Left renal pelvis (tissue), 4 donors: ENCODE results near the gene NPW. TPM values are rescaled to one million over a fixed set of nuclear protein-coding genes. Genes with fewer than 3 reads are reported as not detected.

Experiments
- DNase-seq, 4 donors: peaks; one replicate each; pipeline ENCODE4 v3.0.0-alpha.2; 2013; ENCODE audit warnings: low read depth in 4 of 4, low spot score in 3 of 4
- polyA plus RNA-seq, 4 donors: library from polyadenylated mRNA; unstranded; fragments of 120-200 nt; gene quantifications; one replicate each; pipeline ENCODE4 v1.2.1, GENCODE V29; 2013; ENCODE audit not compliant: insufficient read length in 4 of 4

Gene NPW
- polyA plus RNA-seq, 4 donors = 4.2 to 12.3 (median 7.3) TPM

DNA sequence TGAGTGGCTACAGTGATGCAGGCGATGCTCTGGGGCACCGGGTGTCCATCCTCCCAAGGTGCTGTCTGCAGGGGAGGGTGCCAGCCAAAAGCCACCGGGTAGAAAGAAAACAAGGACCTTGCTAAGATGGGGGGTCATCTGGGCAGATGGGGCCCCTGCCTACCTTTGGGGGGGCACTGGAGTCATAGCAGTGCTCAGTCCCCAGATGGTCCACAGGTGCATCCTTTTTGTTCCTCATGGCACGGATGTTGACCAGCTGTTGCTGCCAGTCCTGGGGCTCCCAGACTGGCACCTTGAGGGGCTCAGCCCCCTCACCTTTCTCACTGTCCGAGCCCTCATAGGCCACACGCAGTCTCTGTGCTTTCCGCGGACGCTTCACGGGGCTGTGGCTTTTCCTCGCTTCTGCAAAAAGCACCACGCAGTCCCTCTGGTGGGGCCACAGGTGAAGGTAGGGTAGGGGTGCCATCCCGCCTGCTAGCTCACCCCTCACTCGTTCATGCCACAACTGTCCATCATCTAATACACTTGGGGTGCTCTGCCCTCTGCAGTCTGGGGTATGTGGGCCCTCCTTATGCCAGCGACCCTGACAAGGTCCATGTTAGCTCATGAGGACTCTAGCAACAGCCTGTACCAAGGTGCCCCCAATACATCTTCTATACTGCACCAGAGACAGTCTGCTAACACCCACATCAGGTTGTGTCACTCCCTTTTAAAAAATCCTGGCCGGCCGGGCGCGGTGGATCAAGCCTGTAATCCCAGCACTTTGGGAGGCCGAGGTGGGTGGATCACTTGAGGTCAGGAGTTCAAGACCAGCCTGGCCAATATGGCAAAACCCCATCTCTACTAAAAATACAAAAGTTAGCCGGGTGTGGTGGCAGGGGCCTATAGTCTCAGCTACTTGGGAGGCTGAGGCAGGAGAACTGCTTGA, 26.6 kb downstream of the NPW start:
- DNase-seq = no peak

DNA sequence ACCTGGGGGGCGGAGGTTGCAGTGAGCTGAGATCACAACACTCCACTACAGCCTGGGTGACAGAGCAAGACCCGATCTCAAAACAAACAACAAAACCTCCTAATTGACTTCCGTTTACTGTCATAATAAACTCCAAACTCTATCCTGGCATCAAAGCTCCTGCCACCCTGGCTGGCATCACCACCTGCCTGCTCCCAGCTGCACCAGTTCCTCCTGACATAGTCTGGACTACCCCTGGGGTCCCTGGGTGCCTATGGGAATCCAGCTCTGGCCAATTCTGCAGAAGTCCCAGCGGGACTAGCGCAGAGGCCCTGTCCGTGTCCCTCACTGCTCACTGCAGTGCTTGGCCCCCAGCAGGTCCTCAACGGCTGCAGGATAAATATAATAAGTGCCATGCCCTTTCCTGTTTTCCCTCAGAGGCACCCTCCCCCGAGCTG, 27.3 kb downstream of the NPW start:
- DNase-seq = no peak

DNA sequence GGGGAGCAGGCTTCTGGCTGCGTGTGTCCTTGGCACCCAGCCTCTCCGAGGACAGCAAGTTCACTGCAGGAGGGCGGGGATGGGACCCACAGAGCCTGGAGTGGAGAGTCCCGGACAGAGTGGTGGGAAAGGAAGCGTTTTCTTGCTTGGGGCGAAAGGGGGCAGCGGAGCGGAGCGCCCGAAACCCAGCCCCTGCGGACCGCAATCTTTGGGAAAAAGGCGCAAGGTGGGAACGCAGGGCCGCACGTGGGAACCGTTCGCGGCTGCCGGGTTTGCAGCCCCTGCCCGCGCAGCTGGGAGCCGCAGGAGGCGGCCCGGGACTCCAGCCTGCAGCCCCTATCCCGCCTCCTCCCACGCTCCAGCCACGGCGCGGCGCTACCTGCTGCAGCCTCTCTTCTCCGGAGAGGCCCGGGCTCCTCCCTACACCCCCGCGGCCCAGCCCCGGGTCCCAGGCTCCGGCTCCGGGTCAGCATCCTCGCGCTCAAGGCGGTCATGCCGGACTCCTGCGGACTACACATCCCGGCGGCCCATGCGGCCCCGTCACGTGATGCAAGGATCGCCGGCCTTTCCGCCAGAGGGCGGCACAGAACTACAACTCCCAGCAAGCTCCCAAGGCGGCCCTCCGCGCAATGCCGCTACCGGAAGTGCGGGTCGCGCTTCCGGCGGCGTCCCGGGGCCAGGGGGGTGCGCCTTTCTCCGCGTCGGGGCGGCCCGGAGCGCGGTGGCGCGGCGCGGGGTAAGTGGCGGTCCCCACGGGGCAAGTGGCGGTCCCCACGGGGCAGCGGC, 27.9 kb downstream of the NPW start, which contains the start of the genes NTHL1 and TSC2:
NTHL1 (minus strand) TSS at position 505 of the 786 bp plus-strand sequence; CDS start at position 494, 11 bp downstream.
TSC2 (plus strand) TSS at position 656 of the 786 bp plus-strand sequence. CDS start 631 bp downstream, outside the sequence.
- DNase-seq = peak; percentile 88 to 93 (median 89)

DNA sequence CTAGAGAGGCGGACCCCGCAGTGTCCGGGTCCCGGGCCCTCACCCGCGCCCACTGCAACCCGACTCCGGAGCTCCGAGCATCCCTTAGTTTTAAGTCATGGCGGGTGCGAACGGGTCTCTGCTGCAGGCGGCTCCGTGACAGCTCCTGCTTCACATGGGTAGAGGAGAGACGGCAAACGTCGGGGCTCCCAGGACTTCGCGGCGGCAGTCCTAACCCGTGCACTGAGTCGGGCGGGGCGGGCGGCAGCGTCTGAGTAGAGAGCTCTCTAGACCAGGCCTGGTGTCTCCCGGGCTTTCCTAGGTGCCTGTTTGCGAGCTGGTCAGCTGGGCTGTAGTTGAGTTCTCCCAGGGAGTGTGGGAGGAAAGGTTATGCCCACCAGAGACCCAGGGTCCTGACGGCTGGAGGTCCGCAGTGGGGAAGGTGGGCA, 28.5 kb downstream of the NPW start:
- no peak for DNase-seq

DNA sequence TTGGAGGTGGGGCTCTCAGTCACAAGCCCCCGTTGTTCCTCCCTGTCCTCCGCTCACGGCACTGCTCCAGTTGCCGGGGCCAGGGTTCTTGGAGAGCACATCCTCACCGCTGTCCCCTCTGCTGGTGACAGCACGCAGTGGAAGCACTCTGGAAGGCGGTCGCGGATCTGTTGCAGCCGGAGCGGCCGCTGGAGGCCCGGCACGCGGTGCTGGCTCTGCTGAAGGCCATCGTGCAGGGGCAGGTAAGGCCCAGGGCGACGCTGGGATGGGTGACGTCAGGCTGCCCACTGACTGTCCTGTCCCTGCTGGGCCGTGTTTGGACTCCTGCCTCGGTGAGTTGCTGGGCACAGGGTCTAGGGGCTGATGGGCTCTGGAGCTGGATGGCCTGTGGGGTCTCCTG, 33.6 kb downstream of the NPW start:
- DNase-seq = no peak

DNA sequence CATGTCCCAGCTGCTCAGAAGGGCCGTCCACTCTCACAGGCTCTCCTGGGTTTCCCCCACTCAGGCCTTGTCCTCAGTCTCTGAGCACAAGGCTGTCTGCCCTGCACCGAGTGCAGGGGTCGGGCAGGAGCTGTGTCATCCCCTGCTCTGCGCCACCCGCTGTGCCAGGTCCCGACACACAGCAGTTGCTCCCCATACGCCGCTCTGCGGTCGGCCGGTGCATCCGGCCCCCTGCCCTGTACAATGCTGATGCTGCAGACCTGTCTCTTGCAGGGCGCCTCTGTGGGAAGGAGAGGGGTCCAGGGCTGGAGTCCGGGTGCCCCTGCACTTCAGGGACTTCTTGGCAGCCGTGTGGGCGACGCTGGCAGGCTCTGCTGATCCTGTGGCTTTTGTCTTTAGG, 34.3 kb downstream of the NPW start:
- DNase-seq = no peak

DNA sequence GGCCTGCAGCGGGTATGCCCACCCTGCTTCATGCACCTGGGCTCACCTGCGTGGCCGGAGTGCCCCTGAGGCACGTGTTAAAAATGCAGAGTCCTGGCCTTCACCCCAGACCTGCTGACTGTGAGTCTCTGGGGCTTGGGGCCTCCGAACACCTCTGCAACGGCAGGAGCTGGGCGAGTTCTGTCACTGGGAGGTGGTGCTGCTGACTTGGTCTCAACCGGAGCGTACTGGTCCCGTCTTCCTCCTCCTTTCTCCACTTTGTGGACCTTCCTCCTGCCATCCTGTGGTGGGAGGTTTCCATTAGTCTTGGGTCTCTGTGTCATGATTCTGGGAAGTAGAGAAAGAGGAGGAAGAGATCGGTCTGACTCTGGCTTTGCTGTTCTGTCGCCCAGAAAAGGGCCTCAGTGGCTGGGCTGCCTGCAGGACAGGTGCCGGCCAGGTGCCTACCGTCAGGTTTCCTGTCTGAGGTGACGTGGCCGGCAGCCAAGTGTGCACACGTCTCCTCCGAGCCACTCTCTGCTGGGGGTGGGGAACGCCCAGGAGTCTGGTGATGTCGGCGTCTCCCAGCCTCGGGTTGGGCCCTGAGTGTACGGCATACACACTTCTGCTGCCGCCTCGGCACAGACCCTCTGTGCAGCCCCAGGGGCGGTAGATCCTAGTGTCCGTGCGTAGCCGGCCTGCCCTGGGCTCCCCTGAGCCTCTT, 35.1 kb downstream of the NPW start:
- DNase-seq = no peak

DNA sequence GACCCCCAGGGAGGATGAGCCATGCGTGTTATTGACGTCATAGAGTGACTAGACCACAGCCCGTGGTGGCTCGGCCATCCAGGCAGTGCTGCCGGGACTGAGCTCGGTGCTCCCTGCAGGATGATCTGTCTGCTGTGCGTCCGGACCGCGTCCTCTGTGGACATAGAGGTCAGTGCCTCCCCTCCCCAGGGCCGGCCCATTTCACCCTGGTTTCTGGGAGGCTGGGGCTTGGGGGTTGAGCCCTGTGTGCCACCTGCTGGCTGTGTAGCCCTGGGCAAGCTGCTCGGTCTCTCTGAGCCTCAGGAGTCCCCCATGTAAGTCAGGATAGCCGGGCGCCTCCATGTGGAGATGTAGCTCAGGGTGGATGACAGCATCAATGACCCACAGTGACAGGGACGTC, 36.5 kb downstream of the NPW start:
- no peak for DNase-seq

- no peak for DNase-seq
These were observed 37.3 kb downstream of the NPW start for GRCh38 chr16:2056681-2057407.

GRCh38 chr16:2057438-2057837, 37.9 kb downstream of the NPW start:
- no peak for DNase-seq

DNA sequence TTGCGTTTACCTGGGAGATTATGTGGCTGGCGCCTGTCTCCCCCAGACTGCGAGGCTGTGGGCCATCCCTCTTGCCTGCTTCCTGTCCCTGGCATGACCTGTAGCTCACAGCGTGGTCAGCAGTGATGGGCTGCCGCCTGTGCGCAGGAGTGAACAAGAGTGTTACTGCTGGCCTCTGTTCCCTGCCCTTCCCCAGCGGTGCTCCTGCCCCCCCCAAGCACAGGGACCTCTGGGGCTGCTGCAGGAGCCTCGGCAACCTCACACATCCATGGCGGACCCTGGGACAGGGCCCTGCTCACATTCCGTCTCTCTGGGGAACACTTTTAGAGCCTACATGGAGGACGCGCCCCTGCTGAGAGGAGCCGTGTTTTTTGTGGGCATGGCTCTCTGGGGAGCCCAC, 38.8 kb downstream of the NPW start:
- no peak for DNase-seq

GRCh38 chr16:2058872-2059271, 39.3 kb downstream of the NPW start:
- DNase-seq = no peak

GRCh38 chr16:2060346-2060745, 40.8 kb downstream of the NPW start:
- no peak for DNase-seq

GRCh38 chr16:2061023-2061422, 41.4 kb downstream of the NPW start:
- DNase-seq = no peak

DNA sequence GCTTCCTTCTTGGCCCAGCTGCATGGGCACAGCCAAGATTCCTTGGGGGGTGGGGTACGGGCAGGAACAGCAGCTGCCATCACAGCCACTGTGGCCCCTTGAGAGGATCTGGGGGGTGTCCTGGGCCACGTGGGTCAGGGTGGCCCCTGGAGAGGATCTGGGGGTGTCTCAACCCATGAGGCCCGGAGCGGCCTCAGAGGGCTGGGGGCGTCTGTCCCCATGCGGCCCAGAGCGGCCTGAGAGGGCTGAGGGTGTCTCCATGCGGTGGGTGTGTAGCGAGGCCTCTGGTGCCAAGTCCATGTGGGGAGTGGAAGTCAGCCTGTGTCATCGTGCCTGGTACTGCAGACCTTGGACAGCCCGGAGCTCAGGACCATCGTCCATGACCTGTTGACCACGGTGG, 41.9 kb downstream of the NPW start:
- no peak for DNase-seq

GRCh38 chr16:2062801-2063200, 43.2 kb downstream of the NPW start:
- DNase-seq = no peak

- DNase-seq = no peak
These were observed 44.3 kb downstream of the NPW start for GRCh38 chr16:2063861-2064260.

GRCh38 chr16:2064368-2064945, 44.9 kb downstream of the NPW start:
- DNase-seq = no peak

DNA sequence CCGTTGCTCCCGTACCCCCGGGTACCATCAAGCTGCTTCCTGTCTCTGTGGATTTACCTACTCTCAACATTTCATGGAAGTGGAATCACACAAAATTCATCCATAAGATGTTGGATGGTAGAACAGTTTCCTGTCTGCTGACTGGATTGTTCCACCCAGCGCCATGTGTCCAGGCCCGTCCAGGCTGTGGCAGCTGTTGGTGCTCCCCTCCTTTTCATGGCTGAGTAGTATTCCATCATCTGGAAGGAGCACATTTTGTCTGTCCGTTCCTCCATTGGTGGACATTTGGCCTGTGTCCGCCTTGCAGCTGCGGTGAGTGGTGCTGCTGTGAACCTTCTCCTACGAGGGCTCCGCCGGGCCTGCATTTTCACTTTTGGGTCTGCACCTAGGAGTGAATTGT, 46.6 kb downstream of the NPW start:
- DNase-seq = no peak
